ENCODE data around the gene VCX2. TPM values are rescaled to one million over a fixed set of nuclear protein-coding genes. Genes with fewer than 3 reads are reported as not detected.
"Not testable (repeated sequence)": the region's sequence is repeated elsewhere in the genome, so short reads cannot be mapped to it uniquely, and the experiment has no call there.

VCX2 gene
- total RNA-seq = not detected
- long read RNA-seq = 0 reads

- DNase-seq; intact Hi-C loops (cut with micrococcal nuclease); ATAC-seq: not testable (repeated sequence)
These were observed at the start of gene VCX2 for GRCh38 chrX:8171169-8171568. Gene VCX2, minus strand, starts transcription at chrX:8171267. Its CDS starts 624 bp downstream, at chrX:8170643.

- ATAC-seq = no peak
- no peak for DNase-seq
- intact Hi-C loops (cut with micrococcal nuclease) = no loop called here
These were observed 33.9 kb upstream of the VCX2 start for GRCh38 chrX:8204943-8205342.

- intact Hi-C loops (cut with micrococcal nuclease) = no loop called here
- ATAC-seq = no peak
- no peak for DNase-seq
These were observed 33.3 kb upstream of the VCX2 start for GRCh38 chrX:8204169-8204935.

GRCh38 chrX:8201896-8202331, 30.8 kb upstream of the VCX2 start:
- DNase-seq = peak; percentile 38
- ATAC-seq = peak; percentile 70
- intact Hi-C loops (cut with micrococcal nuclease) = no loop called here

GRCh38 chrX:8196776-8197175, 25.7 kb upstream of the VCX2 start:
- intact Hi-C loops (cut with micrococcal nuclease) = no loop called here
- DNase-seq (no peak), ATAC-seq (no peak)

GRCh38 chrX:8194216-8194615, 23.1 kb upstream of the VCX2 start:
- intact Hi-C loops (cut with micrococcal nuclease) = no loop called here
- DNase-seq (no peak), ATAC-seq (no peak)

GRCh38 chrX:8192276-8192675, 21.2 kb upstream of the VCX2 start:
- DNase-seq = no peak

GRCh38 chrX:8191022-8191421, 20.0 kb upstream of the VCX2 start:
- no peak for ATAC-seq
- intact Hi-C loops (cut with micrococcal nuclease) = no loop called here

More at GRCh38 chrX:8192276-8192675, 21.2 kb upstream of the VCX2 start:
- ATAC-seq = no peak
- intact Hi-C loops (cut with micrococcal nuclease) = no loop called here

GRCh38 chrX:8190341-8190830, 19.3 kb upstream of the VCX2 start:
- no peak for ATAC-seq
- intact Hi-C loops (cut with micrococcal nuclease) = no loop called here

More at GRCh38 chrX:8191022-8191421, 20.0 kb upstream of the VCX2 start:
- no peak for DNase-seq

GRCh38 chrX:8189096-8189830, 18.2 kb upstream of the VCX2 start:
- intact Hi-C loops (cut with micrococcal nuclease) = no loop called here
- DNase-seq (no peak), ATAC-seq (no peak)

More at GRCh38 chrX:8190341-8190830, 19.3 kb upstream of the VCX2 start:
- DNase-seq = no peak

GRCh38 chrX:8183346-8183745, 12.3 kb upstream of the VCX2 start:
- DNase-seq (no peak), ATAC-seq (no peak)
- intact Hi-C loops (cut with micrococcal nuclease) = no loop called here

- intact Hi-C loops (cut with micrococcal nuclease) = no loop called here
- ATAC-seq = no peak
- DNase-seq = no peak
These were observed 8.6 kb upstream of the VCX2 start for GRCh38 chrX:8179656-8180055.

GRCh38 chrX:8154011-8154410, 17.1 kb downstream of the VCX2 start:
- ATAC-seq; intact Hi-C loops (cut with micrococcal nuclease): not testable (repeated sequence)

GRCh38 chrX:8147226-8147625, 23.8 kb downstream of the VCX2 start:
- intact Hi-C loops (cut with micrococcal nuclease) = no loop called here
- DNase-seq = no peak
- ATAC-seq = no peak

More at GRCh38 chrX:8154011-8154410, 17.1 kb downstream of the VCX2 start:
- DNase-seq = not testable (repeated sequence)

- DNase-seq (no peak), ATAC-seq (no peak)
These were observed 26.1 kb downstream of the VCX2 start for GRCh38 chrX:8144925-8145324.

GRCh38 chrX:8141896-8142295, 29.2 kb downstream of the VCX2 start:
- DNase-seq (no peak), ATAC-seq (no peak)
- intact Hi-C loops (cut with micrococcal nuclease) = no loop called here

More at GRCh38 chrX:8144925-8145324, 26.1 kb downstream of the VCX2 start:
- intact Hi-C loops (cut with micrococcal nuclease) = no loop called here

- DNase-seq (no peak), ATAC-seq (no peak)
- intact Hi-C loops (cut with micrococcal nuclease) = no loop called here
These were observed 29.9 kb downstream of the VCX2 start for GRCh38 chrX:8140986-8141744.

- no peak for DNase-seq
- intact Hi-C loops (cut with micrococcal nuclease) = no loop called here
- ATAC-seq = no peak
These were observed 31.4 kb downstream of the VCX2 start for GRCh38 chrX:8139716-8140115.

GRCh38 chrX:8138252-8138651, 32.8 kb downstream of the VCX2 start:
- intact Hi-C loops (cut with micrococcal nuclease) = no loop called here
- ATAC-seq = no peak
- no peak for DNase-seq
